A172 (cell line): Measurements from ENCODE around the gene RIPOR1. TPM values are rescaled to one million over a fixed set of nuclear protein-coding genes. Genes with fewer than 3 reads are reported as not detected.
"Not testable (repeated sequence)": the region's sequence is repeated elsewhere in the genome, so short reads cannot be mapped to it uniquely, and the experiment has no call there.

Experiments
- DNase-seq: peaks from one replicate; pipeline ENCODE4 v3.0.0-alpha.2; 2015; ENCODE audit warnings: low spot score
- total RNA-seq: library from RNA; depleted of rRNA; stranded (reverse); fragments of >200 nt; shearing (Covaris generic); gene quantifications from 2 replicates; pipeline ENCODE4 v1.2.3, GENCODE V29; 2014

The RIPOR1 gene
- total RNA-seq, 1 experiment from 2014 or later = 31.6 TPM

DNA sequence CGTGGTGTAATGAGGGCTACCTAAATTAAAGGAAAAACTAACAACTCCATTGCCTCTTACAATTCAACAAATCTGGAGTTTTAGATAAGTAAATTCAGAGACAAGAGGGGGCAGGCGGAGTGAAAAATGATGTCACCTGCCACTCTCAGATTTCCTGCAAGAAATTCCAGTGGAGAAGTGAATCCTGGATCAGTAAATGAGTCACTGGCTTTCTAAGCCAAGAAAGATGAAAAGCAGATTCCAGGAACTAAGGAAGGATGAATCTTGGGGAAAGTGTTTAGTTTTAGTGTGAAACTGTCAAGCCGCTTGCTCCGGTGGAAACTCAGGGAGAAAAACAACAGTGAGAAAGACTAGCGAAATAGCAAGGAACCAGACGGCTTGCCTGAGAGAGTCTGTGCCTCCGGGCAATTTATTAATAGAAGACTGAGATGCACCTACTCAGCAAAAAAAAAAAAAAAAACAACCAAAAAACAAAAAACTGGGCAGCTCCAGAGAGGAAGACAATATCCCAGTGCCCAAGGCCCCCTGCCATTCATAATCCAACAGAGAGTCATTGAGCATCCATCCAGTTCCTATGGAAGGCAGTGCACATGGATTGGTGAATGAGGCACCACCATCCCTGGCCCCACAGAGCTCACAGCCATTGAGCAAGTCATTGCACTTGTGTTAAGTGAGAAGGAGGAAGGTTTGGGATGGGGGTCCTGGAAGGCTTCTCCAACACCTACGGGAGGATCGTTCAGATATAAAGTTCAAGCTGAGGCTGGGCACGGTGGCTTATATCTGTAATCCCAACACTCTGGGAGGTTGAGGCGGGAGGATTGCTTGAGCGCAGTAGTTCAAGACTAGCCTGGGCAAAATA is 12.1 kb upstream of the RIPOR1 start:
- DNase-seq = peak; percentile 60

DNA sequence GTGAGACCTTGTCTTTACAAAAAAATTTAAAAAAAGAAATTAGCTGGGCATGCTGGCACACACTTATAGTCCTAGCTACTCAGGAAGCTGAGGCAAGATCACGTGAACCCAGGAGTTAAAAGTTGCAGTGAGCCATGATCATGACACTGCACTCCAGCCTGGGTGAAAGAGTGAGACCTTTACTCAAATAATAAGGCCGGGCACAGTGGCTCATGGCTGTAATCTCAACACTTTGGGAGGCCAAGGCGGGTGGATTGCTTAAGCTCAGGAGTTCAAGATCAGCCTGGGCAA is 11.5 kb upstream of the RIPOR1 start:
- DNase-seq = no peak

DNA sequence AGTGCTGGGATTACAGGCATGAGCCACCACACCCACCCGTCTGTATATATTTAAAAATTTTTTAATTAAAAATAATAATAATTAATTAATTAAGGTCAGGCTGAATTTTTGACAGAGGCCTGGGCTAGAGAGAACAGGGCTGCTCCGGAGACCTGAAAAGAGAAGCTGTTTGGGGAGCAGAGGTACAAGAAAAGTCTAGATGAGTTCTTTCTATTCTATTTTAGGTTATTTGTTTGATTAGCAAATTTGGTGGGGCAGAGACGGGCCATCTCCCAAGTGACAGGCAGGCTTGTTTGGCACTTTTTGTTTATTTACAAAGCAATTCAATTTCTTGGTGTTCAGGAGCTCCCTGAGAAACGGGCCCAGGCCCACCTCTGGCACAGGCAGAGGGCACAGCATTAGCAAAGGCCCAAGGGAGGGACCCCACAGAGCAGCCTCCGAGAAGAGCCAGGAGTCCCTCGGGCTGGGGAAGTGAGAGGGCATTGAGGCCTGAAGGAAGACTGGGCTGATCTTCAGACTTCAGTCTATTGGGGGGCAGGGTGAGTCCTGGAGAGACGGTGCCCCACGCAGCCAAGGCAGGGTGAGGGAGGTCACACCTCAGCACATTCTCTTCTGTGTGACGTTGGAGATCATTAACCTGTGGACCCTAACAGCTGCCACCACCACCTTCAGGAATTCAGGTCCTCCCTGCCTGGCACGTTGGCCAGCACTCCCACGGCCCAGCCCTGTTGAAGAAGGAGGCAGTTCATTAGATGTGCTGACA is 10.8 kb upstream of the RIPOR1 start:
- no peak for DNase-seq

DNA sequence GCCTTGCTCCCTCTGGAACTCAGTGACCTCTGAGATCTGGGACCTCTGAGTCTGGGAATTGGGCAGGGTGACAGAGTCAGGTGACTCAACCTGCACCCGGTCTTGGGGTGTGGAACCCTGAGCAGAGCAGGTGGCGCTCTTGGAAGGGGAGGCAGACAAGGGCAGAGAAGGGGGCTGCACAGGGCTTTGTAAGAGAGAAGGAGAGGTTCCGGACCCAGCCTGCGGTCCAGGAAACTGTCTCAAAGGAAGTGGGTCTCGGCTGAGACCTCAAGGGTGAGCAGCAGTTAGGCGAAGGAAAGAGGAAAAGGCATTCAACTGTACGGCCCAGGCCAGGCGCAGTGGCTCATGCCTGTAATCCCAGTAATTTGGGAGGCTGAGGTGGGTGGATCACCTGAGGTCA is 10.0 kb upstream of the RIPOR1 start:
- no peak for DNase-seq

DNA sequence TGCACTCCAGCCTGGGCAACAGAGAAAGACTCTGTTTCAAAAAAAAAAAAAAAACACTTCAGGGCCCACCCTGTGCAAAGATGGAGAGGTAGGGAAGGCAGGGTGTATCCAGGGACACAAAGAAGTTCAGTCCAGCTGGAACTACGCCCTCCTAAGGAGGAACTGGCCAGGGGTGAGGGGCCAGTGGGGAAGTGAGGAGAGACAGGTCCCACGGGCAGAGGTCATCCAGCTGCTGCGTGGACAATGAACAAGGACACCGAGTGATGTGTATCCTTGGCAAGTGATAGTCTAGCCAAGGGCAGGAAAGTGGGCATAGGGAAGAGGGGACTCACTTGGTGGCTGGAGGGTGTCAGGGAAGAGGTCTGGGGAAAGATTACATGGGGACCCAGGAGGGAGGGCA is 9.4 kb upstream of the RIPOR1 start:
- DNase-seq = no peak

DNA sequence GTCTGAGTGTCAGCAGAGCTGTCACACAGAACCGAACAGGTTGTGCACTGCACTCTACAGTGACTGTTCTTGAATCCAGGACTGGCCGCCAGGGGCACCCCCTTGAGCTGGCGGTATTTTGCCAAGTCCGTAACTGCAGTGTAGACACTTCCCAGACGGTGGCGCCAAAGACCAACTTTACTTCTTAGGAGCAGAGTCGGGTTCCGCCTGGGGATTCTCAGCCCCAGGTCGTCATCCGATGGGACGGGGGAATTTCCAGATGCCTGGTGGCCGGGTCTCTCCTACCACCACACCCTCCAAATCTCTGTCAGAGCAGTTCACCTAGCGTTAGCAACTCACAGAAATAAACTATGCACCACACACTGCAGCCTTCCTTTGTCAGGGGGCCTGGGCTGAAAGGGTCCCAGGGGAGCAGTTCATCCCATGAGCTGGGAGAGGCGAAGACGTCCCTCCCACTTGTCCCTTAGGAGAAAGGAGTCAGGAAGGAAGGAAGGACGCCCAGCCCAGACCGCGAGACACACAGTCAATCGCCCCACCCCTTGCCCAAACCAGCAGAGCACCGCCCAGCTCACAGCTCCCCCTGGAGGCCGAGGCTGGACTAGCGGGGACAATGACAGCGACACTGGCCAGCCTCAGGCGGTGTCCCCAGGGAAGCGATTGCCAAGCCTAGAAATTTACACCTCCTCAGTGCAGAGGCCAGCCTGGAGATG is 7.4 kb upstream of the RIPOR1 start:
- DNase-seq = peak; percentile 86

DNA sequence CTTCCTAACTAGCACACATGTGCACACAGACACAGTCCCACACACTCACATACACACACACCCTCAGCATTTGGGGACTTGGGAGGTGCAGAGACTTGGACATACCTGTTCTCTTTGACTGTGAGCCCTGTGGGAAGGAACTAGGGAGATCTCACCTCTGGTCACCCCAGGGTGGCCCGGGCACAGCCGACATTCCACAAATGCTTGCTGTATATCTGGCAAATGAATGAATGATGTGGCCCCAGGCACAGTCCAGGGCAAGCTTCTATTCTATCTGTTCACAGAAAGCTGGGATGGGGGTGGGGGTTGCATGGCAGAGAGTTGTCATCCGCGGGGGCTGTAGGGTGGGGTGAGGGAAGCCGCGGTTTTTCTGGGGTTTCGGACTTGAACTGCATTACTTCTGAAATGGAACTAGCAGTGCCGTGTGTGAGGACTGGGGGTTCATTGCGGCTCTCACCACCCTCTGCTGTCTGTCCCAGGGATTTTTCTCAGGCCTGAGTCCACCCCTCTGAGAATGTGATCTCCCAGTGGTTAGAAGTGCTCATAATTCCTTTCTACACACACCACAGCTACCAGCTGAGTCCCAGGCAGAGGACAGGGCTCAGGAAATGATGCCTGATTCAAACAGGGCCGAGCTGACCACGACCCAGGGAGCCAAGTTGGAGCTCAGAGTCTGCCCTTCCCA is 3.3 kb upstream of the RIPOR1 start:
- DNase-seq = no peak

DNA sequence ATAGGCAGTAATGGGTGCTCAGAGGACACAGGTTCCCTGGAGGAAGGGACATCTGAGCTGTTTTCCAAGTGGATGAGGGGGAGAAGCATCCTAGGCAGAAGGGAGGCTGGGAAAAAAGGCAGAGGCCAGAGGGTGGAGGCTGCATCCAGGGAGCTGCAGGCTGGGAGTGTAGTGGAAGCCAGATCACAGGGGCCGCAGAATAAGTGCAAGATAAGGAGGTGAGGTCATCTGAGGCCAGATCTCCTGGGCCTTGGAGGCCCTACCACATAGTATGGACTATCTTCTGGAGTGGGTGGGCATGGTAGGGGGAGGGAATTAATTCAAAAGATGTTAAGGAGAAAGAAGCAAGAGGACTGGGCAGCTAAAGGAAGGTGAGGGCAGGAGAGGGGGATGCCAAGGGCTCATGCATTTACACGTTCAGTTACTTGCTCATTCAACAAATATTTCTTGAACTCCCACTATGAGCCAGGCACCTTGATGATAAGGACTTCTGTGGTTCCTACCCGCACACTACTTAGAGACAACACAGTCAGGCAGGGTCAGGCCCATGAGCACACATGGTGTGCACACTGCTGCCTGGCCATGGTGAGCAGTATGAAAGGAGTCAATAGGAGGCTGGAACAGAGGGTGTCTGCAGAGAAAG is 2.4 kb upstream of the RIPOR1 start:
- no peak for DNase-seq

DNA sequence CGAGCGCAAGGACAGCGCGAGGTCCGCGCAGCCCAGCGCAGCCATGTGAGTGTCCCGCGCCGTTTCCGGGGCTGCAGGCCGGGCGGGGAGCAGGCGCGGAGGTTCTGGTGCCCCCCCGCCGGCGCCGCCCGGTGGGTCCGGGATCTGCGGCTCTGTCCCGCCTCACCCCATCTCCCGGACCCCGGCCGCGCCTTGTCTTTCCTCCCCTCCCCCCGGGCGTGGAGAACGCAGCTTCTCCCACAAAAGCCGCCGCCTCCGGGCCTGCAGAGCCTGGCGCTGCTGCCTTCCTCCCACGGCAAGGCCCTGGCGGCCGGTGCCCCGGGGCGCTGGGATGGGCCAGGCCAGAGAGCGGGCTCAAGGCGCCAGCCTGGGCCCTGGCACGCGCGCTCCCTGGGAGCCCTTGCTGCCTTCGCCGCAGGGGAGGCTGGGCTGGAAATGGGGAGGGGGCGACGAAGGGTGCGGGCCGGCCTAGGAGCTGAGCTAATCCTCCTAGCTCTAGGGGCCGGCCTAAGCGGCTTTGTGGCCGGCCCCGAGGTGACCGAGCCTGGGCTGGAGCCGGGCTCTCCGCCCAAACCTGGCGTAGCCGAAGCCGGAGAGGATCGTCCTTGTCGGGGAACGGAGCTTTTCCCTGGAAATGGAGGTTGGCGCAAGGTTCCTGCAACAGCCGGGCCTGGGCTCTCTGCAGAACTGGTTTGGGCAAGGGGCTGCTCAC is 397 bp downstream of the RIPOR1 start:
- DNase-seq = no peak

DNA sequence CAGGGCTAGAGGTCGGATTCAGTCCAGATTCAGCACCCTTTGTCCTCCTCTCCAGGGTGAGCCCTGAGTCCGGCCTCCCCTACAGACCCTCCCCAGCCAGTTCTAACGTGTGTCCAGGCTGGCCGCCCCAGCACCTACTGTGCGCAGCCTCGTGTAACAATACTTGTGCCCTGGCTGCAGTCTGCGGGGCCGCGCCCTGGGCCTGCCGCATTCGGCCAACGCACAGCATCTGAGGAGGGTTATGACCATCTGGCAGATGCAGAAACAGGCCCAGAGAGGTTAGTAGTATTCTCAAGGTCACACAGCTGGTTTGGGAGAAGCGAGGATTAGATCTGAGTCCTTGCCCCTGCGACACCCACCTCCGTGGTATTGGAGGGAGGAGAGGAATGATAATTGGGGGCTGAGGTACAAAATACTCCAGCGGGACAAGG is 968 bp downstream of the RIPOR1 start:
- no peak for DNase-seq

DNA sequence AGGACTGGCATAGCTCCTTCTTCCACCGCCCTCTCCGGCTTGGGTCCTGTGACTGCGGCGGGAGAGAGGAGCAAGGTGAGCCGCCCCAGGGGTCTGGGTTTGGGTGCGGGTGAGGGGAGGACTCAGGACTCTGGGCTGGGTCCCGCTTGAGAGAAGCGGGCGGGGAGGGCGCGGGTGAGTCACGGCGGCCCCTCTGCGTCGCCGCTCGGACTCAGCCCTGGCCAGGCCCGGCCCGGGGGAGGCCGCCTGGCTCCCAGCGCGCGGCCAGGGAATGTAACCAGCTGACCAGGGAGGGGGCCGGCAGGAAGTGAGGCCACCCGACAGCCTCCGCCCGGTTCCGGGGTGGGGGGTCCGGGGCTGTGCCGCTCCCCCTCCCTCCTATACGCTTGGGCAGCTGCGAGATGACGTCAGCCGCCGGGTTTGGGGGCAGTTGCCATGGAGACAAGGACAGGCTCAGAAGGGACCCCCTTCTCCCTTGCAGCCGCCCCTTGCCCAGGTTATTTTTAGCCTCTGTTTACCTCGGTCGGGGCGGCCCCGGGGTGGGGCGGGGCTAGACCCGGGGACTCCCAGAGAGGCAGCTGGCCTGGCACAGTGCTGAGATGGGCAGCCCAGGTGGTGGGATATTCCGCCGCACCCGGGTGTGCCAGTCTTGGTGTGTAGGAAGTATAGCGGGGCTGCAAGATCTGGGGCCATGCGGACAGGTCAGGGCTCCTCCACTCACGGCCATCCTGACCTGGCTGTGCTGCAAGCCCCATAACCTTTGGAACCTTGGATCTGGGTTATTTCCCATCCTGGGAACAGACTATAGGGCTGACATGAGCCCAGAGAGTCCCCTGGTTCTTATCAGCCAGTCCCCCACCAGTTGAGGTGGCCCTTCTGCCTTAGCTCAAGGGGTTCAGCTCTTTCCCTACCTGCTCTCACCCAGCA is 1.6 kb downstream of the RIPOR1 start:
- DNase-seq = peak; percentile 57

DNA sequence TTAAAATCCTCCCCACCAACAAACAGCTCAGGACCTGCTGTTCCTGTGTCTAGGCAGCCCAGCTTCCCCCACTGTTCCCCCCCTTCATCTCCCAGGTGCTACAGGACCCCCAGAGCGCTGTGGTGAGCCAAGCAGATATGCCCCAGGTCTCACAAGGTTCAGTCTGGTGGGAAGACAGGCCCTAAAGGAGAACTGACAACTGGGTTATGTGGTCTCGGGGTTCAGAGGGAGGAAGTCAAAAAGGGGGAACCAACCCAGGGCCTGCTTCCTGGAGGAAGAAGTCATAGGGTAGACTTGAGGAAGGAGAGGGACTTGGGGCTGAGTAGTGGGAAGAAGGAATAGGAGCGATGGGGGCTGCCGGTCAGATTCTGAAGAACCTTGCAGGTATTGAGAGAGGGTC is 2.6 kb downstream of the RIPOR1 start:
- DNase-seq = no peak

DNA sequence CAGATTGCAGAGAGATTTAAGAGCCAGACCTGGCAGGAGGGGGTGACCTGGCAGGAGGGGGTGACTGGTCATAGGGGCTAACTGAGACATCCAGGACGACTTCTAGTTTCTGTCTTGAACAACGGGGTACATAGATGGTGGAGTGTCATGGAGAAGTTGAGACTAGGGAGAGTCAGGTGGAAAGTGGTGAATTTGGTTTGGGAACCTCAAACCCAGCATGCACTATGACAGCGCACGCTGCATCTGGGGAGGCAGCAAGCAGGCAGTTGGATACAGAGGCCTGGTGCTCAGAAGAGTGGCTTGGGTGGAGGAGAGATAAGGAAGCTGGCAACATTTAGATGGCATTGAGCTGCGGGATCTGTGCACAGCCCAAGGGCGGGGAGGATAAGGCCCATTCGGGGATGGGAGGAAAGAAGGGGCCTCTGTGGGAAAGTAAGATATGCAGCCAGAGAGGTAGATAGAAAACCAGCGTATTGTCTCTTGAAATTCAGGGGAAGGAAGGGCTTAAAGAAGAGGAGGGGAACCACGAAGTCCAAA is 4.5 kb downstream of the RIPOR1 start:
- no peak for DNase-seq

DNA sequence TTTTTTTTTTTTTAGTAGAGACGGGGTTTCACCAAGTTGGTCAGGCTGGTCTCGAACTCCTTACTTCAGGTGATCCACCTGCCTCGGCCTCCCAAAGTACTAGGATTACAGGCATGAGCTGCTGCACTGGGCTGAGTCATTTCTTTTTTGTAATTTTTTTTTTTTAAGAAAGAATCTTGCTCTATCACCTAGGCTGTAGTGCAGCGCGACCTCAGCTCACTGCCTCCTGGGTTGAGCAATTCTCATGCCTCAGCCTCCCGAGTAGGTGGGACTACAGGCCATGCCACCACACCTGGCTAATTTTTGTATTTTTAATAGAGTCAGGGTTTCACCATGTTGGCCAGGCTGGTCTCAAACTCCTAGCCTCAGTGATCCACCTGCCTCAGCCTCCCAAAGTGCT is 5.4 kb downstream of the RIPOR1 start:
- not testable (repeated sequence) for DNase-seq

DNA sequence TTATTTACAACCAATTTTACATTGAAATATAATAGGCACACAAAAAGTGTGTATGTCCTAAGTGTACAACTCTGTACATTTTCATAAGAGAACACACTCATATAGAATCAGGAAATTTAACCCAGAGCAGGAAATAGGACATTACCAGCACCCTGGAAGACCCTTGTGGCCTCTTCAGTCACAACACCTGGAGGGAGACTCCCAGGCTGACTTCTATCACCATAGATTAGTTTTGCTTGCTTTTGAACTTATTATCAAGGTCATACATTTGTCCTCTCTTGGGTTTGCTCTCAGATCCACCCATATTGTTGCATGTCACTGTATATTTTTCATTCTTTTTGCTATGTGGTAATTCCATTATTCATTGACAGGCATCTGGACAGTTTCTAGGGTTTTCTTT is 5.8 kb downstream of the RIPOR1 start:
- no peak for DNase-seq

DNA sequence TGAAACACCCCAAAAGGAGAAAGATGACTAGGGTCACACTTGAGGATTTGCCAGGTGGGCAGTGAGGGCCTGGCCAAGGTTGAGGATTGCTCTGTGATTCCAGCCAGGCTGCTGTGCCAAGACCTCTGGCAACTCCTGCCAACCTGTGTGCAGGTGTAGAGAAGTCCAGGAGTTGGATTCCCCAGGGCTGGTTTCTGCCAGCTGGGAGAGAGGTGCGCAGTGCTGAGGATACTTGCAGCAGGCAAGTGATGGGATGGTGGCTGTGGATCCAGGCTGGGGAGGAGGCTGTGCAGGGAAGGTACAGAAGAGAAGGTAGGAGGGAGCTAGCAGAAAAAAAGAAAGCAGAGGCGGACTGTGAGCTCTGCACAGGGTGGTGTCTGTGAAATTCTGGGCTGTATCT is 6.6 kb downstream of the RIPOR1 start:
- DNase-seq = no peak

DNA sequence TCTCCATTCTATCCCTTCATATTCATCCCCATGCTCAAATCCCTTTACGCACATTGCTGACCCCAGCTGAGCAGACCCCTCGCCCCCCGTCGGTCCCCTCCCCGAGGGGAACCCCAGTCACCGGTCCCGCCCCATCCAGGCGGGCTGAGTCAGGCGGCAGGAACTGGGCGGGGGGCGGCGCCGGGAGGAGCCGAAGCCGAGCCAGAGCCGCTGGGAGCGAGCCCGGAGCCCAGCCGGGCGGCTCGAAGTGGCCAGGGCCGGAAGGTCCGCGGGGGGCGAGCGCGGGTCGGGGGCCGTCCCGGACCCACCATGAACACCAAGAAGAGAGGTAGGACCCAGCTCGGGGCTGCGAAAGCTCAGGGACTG is 8.6 kb downstream of the RIPOR1 start:
- DNase-seq = no peak

DNA sequence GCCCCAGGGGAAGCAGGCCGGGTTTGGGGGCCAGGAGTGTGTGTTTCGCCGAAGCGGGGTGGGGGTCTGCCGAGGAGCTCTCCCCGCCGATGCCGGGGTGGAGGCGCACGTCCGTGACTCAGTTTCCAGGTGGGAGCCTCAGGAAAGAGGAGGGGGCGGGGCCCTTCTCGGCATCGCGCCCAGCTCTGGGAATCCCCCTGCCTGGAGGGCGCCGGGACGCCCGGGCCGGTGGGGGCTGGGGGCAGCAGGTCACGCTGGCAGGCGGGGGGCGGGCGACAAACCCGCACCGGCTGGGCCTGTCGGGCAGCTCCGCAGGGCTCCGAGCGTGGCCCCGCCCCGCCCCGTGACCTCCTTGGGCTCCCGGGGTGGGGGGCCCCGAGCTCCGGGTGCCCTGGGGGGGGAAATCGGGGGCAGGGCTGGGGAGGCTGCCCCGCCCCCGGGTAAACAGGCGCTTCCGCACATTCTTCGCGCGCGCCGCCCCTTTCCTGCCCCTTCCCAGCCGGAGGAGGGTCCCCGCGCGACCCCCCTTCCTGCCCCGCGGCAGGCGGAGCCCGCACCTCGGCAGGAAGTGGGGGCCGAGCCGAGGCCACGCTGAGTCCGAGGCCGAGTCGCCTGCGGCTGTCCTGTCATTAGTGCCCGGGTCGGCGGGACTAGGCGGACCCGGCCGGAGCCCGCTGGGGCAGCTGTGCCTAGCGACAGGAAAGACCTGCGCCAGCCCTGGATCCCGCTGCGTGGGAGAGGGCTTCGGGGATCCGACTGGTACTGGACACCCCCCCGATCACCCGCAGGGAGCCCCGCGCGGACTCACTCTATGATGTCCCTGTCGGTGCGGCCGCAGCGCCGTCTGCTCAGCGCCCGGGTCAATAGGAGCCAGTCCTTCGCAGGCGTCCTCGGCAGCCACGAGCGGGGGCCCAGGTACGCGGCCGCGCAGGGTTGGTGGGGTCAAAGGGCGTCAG is 9.3 kb downstream of the RIPOR1 start:
- DNase-seq = no peak
